ENCODE results near the gene TMEM9. TPM values are rescaled to one million over a fixed set of nuclear protein-coding genes. Genes with fewer than 3 reads are reported as not detected.
A peak's percentile ranks its signal among the peaks of the same experiment; 100 is the strongest.
"Not testable (repeated sequence)": the region's sequence is repeated elsewhere in the genome, so short reads cannot be mapped to it uniquely, and the experiment has no call there.

The TMEM9 gene
- total RNA-seq, 1 donor from 2014 or later = 66.9 TPM

DNA sequence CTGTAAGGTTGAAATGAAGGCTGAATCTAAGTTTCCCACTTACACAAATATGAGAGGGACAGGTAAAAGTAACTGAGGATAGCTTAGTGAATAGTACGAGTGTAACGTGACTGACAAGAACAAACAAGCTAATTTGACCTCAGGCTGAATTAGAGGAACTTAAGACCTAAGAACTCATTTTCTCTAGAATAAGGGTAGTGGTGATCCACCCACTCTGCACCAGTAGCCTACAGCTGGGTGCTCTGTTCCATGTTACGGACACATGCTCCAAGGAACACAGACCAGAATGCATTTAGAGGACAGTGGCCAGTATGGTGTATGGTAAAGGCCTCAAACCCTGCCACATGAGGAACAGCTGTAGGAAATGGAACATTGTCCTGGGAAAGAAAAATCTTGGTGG is 14.9 kb upstream of the TMEM9 start:
- DNase-seq (ENCODE audit: low read depth) = peak; percentile 49
- TF ChIP-seq, protein P1, sequence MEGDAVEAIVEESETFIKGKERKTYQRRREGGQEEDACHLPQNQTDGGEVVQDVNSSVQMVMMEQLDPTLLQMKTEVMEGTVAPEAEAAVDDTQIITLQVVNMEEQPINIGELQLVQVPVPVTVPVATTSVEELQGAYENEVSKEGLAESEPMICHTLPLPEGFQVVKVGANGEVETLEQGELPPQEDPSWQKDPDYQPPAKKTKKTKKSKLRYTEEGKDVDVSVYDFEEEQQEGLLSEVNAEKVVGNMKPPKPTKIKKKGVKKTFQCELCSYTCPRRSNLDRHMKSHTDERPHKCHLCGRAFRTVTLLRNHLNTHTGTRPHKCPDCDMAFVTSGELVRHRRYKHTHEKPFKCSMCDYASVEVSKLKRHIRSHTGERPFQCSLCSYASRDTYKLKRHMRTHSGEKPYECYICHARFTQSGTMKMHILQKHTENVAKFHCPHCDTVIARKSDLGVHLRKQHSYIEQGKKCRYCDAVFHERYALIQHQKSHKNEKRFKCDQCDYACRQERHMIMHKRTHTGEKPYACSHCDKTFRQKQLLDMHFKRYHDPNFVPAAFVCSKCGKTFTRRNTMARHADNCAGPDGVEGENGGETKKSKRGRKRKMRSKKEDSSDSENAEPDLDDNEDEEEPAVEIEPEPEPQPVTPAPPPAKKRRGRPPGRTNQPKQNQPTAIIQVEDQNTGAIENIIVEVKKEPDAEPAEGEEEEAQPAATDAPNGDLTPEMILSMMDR (IDR thresholded peaks at IDR 0.05; ENCODE audit: insufficient read depth, low read length, severe bottlenecking) = no peak
- Histone ChIP-seq H3K27me3 (ENCODE audit: control insufficient read depth, insufficient read depth, low read length) (no peaks in the 10 kb centered on the region), H3K4me3 (ENCODE audit: low read depth, low read length) (no peak overlapping the region), H3K36me3 (ENCODE audit: control insufficient read depth, insufficient read depth, low read length) (no peaks in the 10 kb centered on the region)
- FAIRE-seq = no peak

DNA sequence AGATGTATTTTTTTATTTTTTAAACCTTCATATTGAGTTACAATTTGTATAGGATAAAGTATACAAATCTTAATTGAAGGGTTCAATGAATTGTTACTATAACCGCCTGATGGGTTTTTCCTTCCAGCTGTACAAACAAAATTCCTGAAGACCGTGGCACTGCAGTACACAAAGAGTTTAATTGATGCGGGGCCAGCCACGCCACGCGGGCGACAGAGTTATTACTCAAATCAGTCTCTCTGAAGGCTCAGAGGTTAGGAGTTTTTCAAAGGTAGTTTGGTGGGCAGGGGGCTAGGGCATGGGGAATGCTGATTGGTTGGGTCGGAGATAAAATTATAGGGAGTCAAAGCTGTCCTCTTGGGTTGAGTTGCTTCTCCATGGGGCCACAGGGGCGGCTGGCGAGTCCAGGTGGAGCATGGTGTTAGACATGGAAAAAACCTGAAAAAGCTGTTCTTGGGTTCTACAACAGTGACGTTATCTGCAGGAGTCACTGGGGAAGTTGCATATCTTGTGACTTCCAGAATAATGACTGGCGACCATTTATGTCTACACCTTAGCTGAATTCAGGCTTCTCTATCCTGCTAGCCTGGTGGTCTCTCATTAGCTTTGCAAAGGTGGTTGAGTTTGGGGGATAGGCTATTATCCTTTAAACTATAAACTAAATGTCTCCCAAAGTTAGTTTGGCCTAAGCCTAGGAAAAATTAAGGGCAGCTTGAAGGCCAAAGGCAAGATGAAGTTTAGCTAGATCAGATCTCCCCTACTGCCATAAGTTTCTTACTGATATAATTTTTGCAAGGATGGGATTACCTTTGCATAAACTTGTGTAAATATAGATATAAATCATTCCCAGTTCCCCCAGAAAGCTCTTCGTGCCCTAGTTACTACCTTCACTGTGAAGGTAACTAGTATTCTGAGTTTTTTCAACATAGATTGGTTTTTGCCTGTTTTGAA is 13.0 kb upstream of the TMEM9 start:
- no peak for FAIRE-seq
- DNase-seq (ENCODE audit: low read depth) = no peak
- no peaks in the 10 kb centered on the region for H3K36me3 ChIP-seq (ENCODE audit: control insufficient read depth, insufficient read depth, low read length)
- no peak overlapping the region for H3K4me3 ChIP-seq (ENCODE audit: low read depth, low read length)
- no peaks in the 10 kb centered on the region for H3K27me3 ChIP-seq (ENCODE audit: control insufficient read depth, insufficient read depth, low read length)
- TF ChIP-seq, protein P1 (IDR thresholded peaks at IDR 0.05; ENCODE audit: insufficient read depth, low read length, severe bottlenecking) = no peak

DNA sequence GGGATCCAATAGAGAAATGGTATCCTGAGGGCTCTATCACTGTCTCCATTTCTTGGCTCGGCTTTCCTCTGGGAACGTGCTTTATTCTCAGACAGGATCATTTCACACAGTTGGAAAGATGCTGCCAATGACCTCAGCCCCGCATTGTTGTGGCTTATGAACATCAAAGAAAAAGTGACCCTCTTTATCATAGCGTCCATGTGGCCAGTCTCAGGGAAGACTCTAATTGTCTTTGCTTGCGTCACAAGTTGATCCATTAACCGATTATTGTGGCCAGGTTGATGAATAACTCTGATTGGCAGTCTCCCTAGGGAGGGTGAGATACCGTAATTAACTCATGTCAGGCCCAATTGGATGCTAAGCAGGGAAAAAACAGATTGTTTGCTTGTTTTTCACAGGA is 10.4 kb upstream of the TMEM9 start:
- Histone ChIP-seq H3K27me3 (ENCODE audit: control insufficient read depth, insufficient read depth, low read length) (no peaks in the 10 kb centered on the region), H3K4me3 (ENCODE audit: low read depth, low read length) (no peak overlapping the region), H3K36me3 (ENCODE audit: control insufficient read depth, insufficient read depth, low read length) (no peaks in the 10 kb centered on the region)
- DNase-seq (ENCODE audit: low read depth) (no peak), FAIRE-seq (no peak)
- TF ChIP-seq, protein P1 (IDR thresholded peaks at IDR 0.05; ENCODE audit: insufficient read depth, low read length, severe bottlenecking) = no peak

DNA sequence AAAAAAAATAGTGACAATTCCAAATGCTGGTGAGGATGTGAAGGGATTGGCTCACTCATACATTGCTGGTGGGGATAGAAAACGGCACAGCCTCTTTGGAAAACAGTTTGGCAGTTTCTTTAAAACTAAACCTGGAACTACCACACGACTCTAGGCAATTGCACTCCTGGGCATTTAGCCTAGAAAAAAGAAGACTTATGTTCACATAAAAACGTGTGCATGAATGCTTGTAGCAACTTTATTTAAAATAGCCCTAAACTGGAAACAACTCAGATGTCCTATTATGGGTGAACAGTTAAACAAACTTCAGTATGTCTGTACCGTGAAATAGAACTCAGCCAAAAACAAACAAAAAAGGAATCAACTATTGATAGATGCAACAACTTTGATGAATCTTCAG is 9.4 kb upstream of the TMEM9 start:
- Histone ChIP-seq H3K27me3 (ENCODE audit: control insufficient read depth, insufficient read depth, low read length) (no peaks in the 10 kb centered on the region), H3K4me3 (ENCODE audit: low read depth, low read length) (no peak overlapping the region), H3K36me3 (ENCODE audit: control insufficient read depth, insufficient read depth, low read length) (no peaks in the 10 kb centered on the region)
- TF ChIP-seq, protein P1 (IDR thresholded peaks at IDR 0.05; ENCODE audit: insufficient read depth, low read length, severe bottlenecking) = no peak
- DNase-seq (ENCODE audit: low read depth) (no peak), FAIRE-seq (no peak)

DNA sequence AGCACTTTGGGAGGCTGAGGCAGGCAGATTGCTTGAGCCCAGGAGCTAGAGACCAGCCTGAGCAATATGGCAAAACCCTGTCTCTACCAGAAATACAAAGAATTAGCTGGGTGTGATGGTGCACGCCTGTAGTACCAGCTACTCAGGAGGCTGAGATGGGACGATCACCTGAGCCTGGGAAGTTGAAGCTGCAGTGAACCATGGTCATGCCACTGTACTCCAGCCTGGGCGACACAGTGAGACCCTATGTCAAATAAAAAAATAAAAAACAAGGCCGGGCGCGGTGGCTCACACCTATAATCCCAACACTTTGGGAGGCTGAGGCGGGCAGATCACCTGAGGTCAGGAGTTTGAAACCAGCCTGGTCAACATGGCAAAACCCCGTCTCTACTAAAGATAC is 8.8 kb upstream of the TMEM9 start:
- not testable (repeated sequence) for H3K27me3 ChIP-seq (ENCODE audit: control insufficient read depth, insufficient read depth, low read length); DNase-seq (ENCODE audit: low read depth); H3K4me3 ChIP-seq (ENCODE audit: low read depth, low read length); FAIRE-seq; H3K36me3 ChIP-seq (ENCODE audit: control insufficient read depth, insufficient read depth, low read length)

DNA sequence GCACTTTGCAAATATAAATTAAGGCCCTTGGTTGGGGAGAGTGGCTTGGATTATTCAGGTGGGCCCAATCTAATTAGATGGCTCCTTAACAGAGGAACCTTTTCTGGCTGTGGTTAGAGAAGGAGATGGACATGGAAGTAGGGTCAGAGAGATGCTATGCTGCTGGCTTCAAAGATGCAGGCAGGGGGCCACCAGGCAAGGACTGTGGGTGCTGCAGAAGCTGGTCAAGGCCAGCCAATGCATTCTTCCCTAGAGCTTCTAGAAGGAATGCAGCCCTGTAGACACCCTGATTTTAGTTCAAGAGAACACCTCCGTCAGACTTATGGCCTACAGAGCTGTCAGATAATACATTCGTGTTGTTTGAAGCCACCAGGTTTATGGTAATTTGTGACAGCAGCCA is 3.7 kb upstream of the TMEM9 start:
- no peak overlapping the region for H3K4me3 ChIP-seq (ENCODE audit: low read depth, low read length)
- FAIRE-seq = no peak
- no peak for DNase-seq (ENCODE audit: low read depth)
- H3K27me3 ChIP-seq (ENCODE audit: control insufficient read depth, insufficient read depth, low read length) = peaks cover 7% of the 10 kb centered on the region
- TF ChIP-seq, protein P1 (IDR thresholded peaks at IDR 0.05; ENCODE audit: insufficient read depth, low read length, severe bottlenecking) = no peak
- H3K36me3 ChIP-seq (ENCODE audit: control insufficient read depth, insufficient read depth, low read length) = no peaks in the 10 kb centered on the region

Measured in bronchial epithelial cell (primary cell).